ENCODE data around the gene TMEM129.

DNA sequence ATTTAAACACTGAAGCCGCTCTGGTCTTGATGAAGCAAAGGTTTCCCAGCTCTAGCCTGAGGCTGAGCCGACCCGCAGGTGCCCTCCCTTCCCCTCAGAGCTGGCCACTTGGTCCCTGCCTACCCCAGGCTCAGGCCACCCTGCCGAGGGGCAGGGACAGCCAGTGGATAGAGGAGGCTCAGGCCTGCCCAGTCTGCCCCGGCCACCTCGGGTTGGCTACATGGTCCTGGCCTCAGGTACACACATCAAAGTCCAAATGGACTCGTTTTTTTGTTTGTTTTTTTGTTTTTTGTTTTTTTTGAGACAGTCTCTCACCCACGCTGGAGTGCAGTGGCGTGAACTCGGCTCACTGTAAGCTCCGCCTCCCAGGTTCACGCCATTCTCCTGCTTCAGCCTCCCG lies 24.0 kb upstream of the TMEM129 start:
- TF ChIP-seq, protein P1, sequence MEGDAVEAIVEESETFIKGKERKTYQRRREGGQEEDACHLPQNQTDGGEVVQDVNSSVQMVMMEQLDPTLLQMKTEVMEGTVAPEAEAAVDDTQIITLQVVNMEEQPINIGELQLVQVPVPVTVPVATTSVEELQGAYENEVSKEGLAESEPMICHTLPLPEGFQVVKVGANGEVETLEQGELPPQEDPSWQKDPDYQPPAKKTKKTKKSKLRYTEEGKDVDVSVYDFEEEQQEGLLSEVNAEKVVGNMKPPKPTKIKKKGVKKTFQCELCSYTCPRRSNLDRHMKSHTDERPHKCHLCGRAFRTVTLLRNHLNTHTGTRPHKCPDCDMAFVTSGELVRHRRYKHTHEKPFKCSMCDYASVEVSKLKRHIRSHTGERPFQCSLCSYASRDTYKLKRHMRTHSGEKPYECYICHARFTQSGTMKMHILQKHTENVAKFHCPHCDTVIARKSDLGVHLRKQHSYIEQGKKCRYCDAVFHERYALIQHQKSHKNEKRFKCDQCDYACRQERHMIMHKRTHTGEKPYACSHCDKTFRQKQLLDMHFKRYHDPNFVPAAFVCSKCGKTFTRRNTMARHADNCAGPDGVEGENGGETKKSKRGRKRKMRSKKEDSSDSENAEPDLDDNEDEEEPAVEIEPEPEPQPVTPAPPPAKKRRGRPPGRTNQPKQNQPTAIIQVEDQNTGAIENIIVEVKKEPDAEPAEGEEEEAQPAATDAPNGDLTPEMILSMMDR (IDR thresholded peaks at IDR 0.05), result no peak
- no peak for TF ChIP-seq ZNF423 (CRISPR knock-in tag; IDR thresholded peaks at IDR 0.05)
- TF ChIP-seq, protein P2, sequence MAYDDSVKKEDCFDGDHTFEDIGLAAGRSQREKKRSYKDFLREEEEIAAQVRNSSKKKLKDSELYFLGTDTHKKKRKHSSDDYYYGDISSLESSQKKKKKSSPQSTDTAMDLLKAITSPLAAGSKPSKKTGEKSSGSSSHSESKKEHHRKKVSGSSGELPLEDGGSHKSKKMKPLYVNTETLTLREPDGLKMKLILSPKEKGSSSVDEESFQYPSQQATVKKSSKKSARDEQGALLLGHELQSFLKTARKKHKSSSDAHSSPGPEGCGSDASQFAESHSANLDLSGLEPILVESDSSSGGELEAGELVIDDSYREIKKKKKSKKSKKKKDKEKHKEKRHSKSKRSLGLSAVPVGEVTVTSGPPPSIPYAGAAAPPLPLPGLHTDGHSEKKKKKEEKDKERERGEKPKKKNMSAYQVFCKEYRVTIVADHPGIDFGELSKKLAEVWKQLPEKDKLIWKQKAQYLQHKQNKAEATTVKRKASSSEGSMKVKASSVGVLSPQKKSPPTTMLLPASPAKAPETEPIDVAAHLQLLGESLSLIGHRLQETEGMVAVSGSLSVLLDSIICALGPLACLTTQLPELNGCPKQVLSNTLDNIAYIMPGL (CRISPR knock-in tag; IDR thresholded peaks at IDR 0.05), result no peak
- TF ChIP-seq ZNF138 (CRISPR knock-in tag; conservative IDR thresholded peaks at IDR 0.05), result no peak
- no peak for TF ChIP-seq NR2C2 (CRISPR knock-in tag; IDR thresholded peaks at IDR 0.05)
- TF ChIP-seq, protein P3, sequence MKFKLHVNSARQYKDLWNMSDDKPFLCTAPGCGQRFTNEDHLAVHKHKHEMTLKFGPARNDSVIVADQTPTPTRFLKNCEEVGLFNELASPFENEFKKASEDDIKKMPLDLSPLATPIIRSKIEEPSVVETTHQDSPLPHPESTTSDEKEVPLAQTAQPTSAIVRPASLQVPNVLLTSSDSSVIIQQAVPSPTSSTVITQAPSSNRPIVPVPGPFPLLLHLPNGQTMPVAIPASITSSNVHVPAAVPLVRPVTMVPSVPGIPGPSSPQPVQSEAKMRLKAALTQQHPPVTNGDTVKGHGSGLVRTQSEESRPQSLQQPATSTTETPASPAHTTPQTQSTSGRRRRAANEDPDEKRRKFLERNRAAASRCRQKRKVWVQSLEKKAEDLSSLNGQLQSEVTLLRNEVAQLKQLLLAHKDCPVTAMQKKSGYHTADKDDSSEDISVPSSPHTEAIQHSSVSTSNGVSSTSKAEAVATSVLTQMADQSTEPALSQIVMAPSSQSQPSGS (CRISPR knock-in tag; IDR thresholded peaks at IDR 0.05; ENCODE audit: borderline replicate concordance, low read depth), result no peak
- TF ChIP-seq ESRRA (CRISPR knock-in tag; IDR thresholded peaks at IDR 0.05; ENCODE audit: borderline replicate concordance), result no peak
- no peak for TF ChIP-seq TEAD4 (CRISPR knock-in tag; IDR thresholded peaks at IDR 0.05)
- no peak for TF ChIP-seq FOXJ3 (CRISPR knock-in tag; IDR thresholded peaks at IDR 0.05; ENCODE audit: borderline replicate concordance)
